Endothelial cell of umbilical vein (primary cell): ENCODE data around the gene AMER2. TPM values are rescaled to one million over a fixed set of nuclear protein-coding genes. Genes with fewer than 3 reads are reported as not detected.

Experiments used
- BruUV-seq: library from RNA; stranded (reverse); fragments of 400-500 nt; replicated peaks from 2 replicates; lab custom pipeline; 2021; lab: Mats Ljungman, UMichigan
- CTCF ChIA-PET: fragments of 300-600, 350-600 bp; sonication (Branson Sonifier 250); formaldehyde crosslinking; loops from one replicate; lab custom pipeline; 2021; ENCODE audit warnings: antibody characterized with exemption, inconsistent platforms; lab: Charles Lee
- POLR2A ChIA-PET: fragments of 300-600, 350-600 bp; sonication (Branson Sonifier 250); formaldehyde crosslinking; loops from one replicate; lab custom pipeline; 2021; ENCODE audit warnings: antibody characterized with exemption, inconsistent platforms; lab: Charles Lee
- DNase-seq: peaks from one replicate; pipeline ENCODE4 v3.0.0-alpha.2; 2011; ENCODE audit warnings: low read depth, low spot score
- FAIRE-seq: peaks from 2 replicates; lab custom pipeline; 2011; peaks lifted over from hg19 to GRCh38; lab: Jason Lieb, UNC
- H2AFZ ChIP-seq: 2 replicates; pipeline ENCODE4 v1.6.0; 2012; ENCODE audit warnings: low read depth, low read length, control low read depth, inconsistent platforms
- H3K27ac ChIP-seq: 2 replicates; pipeline ENCODE4 v1.5.1; 2011; ENCODE audit warnings: low read depth, mild to moderate bottlenecking, control low read depth, low read length, moderate library complexity; ENCODE audit not compliant: insufficient read depth
- H3K27me3 ChIP-seq, 2 experiments: 2 replicates each; pipeline versions ENCODE4 v1.6.0 to v1.6.1; 2011; ENCODE audit warnings: low read length in 2 of 2, mixed read lengths in 1 of 2; ENCODE audit not compliant: control insufficient read depth in 2 of 2, insufficient read depth in 2 of 2
- H3K36me3 ChIP-seq, 2 experiments: 2 replicates in 1 of 2; 3 replicates in 1 of 2; pipeline ENCODE4 v1.5.1; 2011; ENCODE audit warnings: low read length in 2 of 2, mild to moderate bottlenecking in 1 of 2, moderate library complexity in 1 of 2; ENCODE audit not compliant: control insufficient read depth in 2 of 2, insufficient read depth in 2 of 2; ENCODE audit errors: extremely low read depth in 1 of 2
- H3K4me1 ChIP-seq: 3 replicates; pipeline ENCODE4 v1.5.1; 2011; ENCODE audit warnings: mild to moderate bottlenecking, low read length; ENCODE audit not compliant: control insufficient read depth, insufficient read depth; ENCODE audit errors: extremely low read depth
- H3K4me2 ChIP-seq: 2 replicates; pipeline ENCODE4 v1.6.1; 2011; ENCODE audit warnings: low read length, control low read depth, mixed read lengths; ENCODE audit not compliant: insufficient read depth
- H3K4me3 ChIP-seq, 3 experiments: fragments of 200-600 bp in 1 of 3; sonication (generic), shearing (Covaris generic) in 1 of 3; replicated peaks in 1 of 3; 2 replicates each; pipeline ENCODE4 v1.5.1; 2011 to 2016; ENCODE audit warnings: control low read depth in 3 of 3, low read length in 3 of 3, mild to moderate bottlenecking in 2 of 3, inconsistent platforms in 1 of 3, low read depth in 1 of 3, moderate library complexity in 1 of 3; ENCODE audit not compliant: insufficient read depth in 1 of 3
- H3K79me2 ChIP-seq: 2 replicates; pipeline ENCODE4 v1.6.0; 2012; ENCODE audit warnings: low read length, inconsistent platforms; ENCODE audit not compliant: control insufficient read depth, insufficient read depth
- H3K9ac ChIP-seq: replicated peaks from 2 replicates; pipeline ENCODE3; 2011; ENCODE audit warnings: low read length, control low read depth; ENCODE audit not compliant: insufficient read depth; ENCODE audit errors: extremely low read depth
- H3K9me1 ChIP-seq: replicated peaks from 3 replicates; pipeline ENCODE4 v1.6.0; 2011; ENCODE audit warnings: mild to moderate bottlenecking, low read length; ENCODE audit not compliant: control insufficient read depth, insufficient read depth; ENCODE audit errors: extremely low read depth
- H3K9me3 ChIP-seq: replicated peaks from 2 replicates; pipeline ENCODE4 v1.5.1; 2012; ENCODE audit warnings: low read length, inconsistent platforms; ENCODE audit not compliant: control insufficient read depth, insufficient read depth
- H4K20me1 ChIP-seq: replicated peaks from 2 replicates; pipeline ENCODE3; 2011; ENCODE audit warnings: mild to moderate bottlenecking, low read length; ENCODE audit not compliant: control insufficient read depth, insufficient read depth; ENCODE audit errors: extremely low read depth
- CTCF ChIP-seq, 2 donors: IDR thresholded peaks; 1 replicate in 1 of 2; 2 replicates in 1 of 2; pipeline ENCODE4 v1.5.1; 2011; ENCODE audit warnings: low read length in 2 of 2, mild to moderate bottlenecking in 2 of 2, moderate library complexity in 2 of 2, control low read depth in 1 of 2, inconsistent platforms in 1 of 2, low read depth in 1 of 2; ENCODE audit not compliant: insufficient read depth in 1 of 2; ENCODE audit errors: extremely low read depth in 1 of 2
- EZH2 ChIP-seq: IDR thresholded peaks from 2 replicates; pipeline ENCODE4 v1.6.1; 2012; ENCODE audit warnings: borderline replicate concordance, low read depth, mild to moderate bottlenecking, moderate library complexity, low read length, inconsistent platforms; ENCODE audit not compliant: severe bottlenecking
- FOS ChIP-seq: IDR thresholded peaks from 2 replicates; pipeline ENCODE4 v1.6.1; 2011; ENCODE audit warnings: mild to moderate bottlenecking, low read length, moderate library complexity, borderline replicate concordance; ENCODE audit not compliant: insufficient read depth
- GATA2 ChIP-seq: IDR thresholded peaks from 2 replicates; pipeline ENCODE4 v1.7.0; 2011; ENCODE audit warnings: low read depth, mild to moderate bottlenecking, moderate library complexity, mixed read lengths, low read length; ENCODE audit not compliant: insufficient read length, insufficient read depth
- JUN ChIP-seq: IDR thresholded peaks from 2 replicates; pipeline ENCODE4 v1.6.1; 2011; ENCODE audit warnings: borderline replicate concordance, low read depth; ENCODE audit not compliant: insufficient read length, insufficient read depth
- MAX ChIP-seq: IDR thresholded peaks from 2 replicates; pipeline ENCODE4 v1.6.1; 2011; ENCODE audit not compliant: insufficient read depth, insufficient read length
- MYC ChIP-seq: IDR thresholded peaks from one replicate; pipeline ENCODE4 v1.6.1; 2011; ENCODE audit warnings: mild to moderate bottlenecking, low read depth, low read length
- POLR2A ChIP-seq: IDR thresholded peaks from 2 replicates; pipeline ENCODE4 v1.6.1; 2012; ENCODE audit warnings: low read depth, mild to moderate bottlenecking, control low read depth, low read length
- POLR2AphosphoS5 ChIP-seq: IDR thresholded peaks from 2 replicates; pipeline ENCODE4 v1.6.1; 2012; ENCODE audit warnings: low read depth, mild to moderate bottlenecking, control low read depth, low read length, moderate library complexity; ENCODE audit not compliant: insufficient read depth
- dilution Hi-C: fragments of 300-500 bp; cut with MboI; formaldehyde crosslinking; loops from one replicate; pipeline ENCODE4 v1.15.0; 2019; ENCODE audit warnings: low sequenced_read_pairs; ENCODE audit not compliant: extremely low pct_ligation_motif_present
- intact Hi-C: fragments of 100-400 bp; cut with micrococcal nuclease; formaldehyde crosslinking; loops from one replicate; pipeline ENCODE4 v1.10.0; 2022
- polyA plus RNA-seq, 4 experiments: library from polyadenylated mRNA; depleted of rRNA in 3 of 4; stranded (reverse) in 3 of 4; unstranded in 1 of 4; fragments of >200 nt; gene quantifications; 2 replicates each; pipeline versions ENCODE4 v1.2.1 to v1.2.3, GENCODE V29; 2011 to 2012; ENCODE audit warnings: missing spikeins in 1 of 4
- total RNA-seq: library from RNA; stranded (reverse); gene quantifications from 2 replicates; pipeline ENCODE4 v1.2.3, GENCODE V29; 2021

AMER2 gene
- total and polyA plus RNA-seq, 2 donors (not counting 3 experiments of a cell fraction or from before 2014, with no cell fraction given) = not detected

GRCh38 chr13:25151626-25152195 is 20.4 kb downstream of the AMER2 start:
- Histone ChIP-seq H3K36me3 (no peaks in the 10 kb centered on the region), H3K9ac (no peak overlapping the region), H3K4me2 (no peak overlapping the region), H3K9me3 (no peaks in the 10 kb centered on the region), H3K4me1 (no peaks in the 10 kb centered on the region), H3K4me3 (no peak overlapping the region), H3K79me2 (no peaks in the 10 kb centered on the region), H4K20me1 (no peaks in the 10 kb centered on the region), H3K9me1 (no peaks in the 10 kb centered on the region), H3K27ac (no peak overlapping the region), H2AFZ (no peak overlapping the region), H3K27me3 (peaks cover 0 to 1% of the 10 kb centered on the region in 2 experiments)
- no peak for TF ChIP-seq POLR2A
- ChIA-PET POLR2A (no interaction called here), CTCF (no interaction called here)
- intact Hi-C loops = no loop called here
- DNase-seq = no peak
- dilution Hi-C loops = no loop called here
- no TSS peak for BruUV-seq
- FAIRE-seq = no peak

- no TSS peak for BruUV-seq
- no peak overlapping the region for H3K4me2 ChIP-seq
- H3K4me1 ChIP-seq = no peaks in the 10 kb centered on the region
- H2AFZ ChIP-seq = no peak overlapping the region
- H3K9me3 ChIP-seq = no peaks in the 10 kb centered on the region
- H3K27ac ChIP-seq = no peak overlapping the region
- H3K4me3 ChIP-seq = no peak overlapping the region
- H3K9ac ChIP-seq = no peak overlapping the region
- dilution Hi-C loops = no loop called here
- CTCF ChIA-PET = no interaction called here
- intact Hi-C loops = no loop called here
- FAIRE-seq (no peak), DNase-seq (no peak)
- H3K27me3 ChIP-seq = peaks cover 0 to 1% of the 10 kb centered on the region in 2 experiments
- TF ChIP-seq POLR2A = no peak
- no peak for TF ChIP-seq POLR2AphosphoS5
- TF ChIP-seq MAX = no peak
- no peak for TF ChIP-seq MYC
- TF ChIP-seq EZH2 = no peak
- no peak for TF ChIP-seq CTCF (IDR thresholded peaks at IDR 0.05; ENCODE audit: extremely low read depth in 1 of 2, insufficient read depth in 1 of 2, low read depth in 1 of 2, low read length in 2 of 2)
- TF ChIP-seq GATA2 = no peak
- TF ChIP-seq JUN = no peak
- no peak for TF ChIP-seq FOS
- POLR2A ChIA-PET = no interaction called here
- no peaks in the 10 kb centered on the region for H3K79me2 ChIP-seq
- H3K36me3 ChIP-seq = no peaks in the 10 kb centered on the region
- H3K9me1 ChIP-seq = no peaks in the 10 kb centered on the region
- no peaks in the 10 kb centered on the region for H4K20me1 ChIP-seq
Measured at GRCh38 chr13:25149711-25150110, 22.4 kb downstream of the AMER2 start.
